ENCODE data around the gene TGFBR2.

- TF ChIP-seq CTCF (conservative IDR thresholded peaks at IDR 0.05 in 1 of 2, IDR thresholded peaks at IDR 0.05 in 1 of 2; ENCODE audit: extremely low read depth in 1 of 2, insufficient read depth in 1 of 2, low read depth in 1 of 2, low read length in 2 of 2) = no peak
- TF ChIP-seq EZH2 (IDR thresholded peaks at IDR 0.05; ENCODE audit: borderline replicate concordance, low read length) = no peak
Observed at GRCh38 chr3:30623351-30623750, 16.9 kb downstream of the TGFBR2 start.
